Measurements from ENCODE around the gene SPNS3.

The SPNS3 gene

DNA sequence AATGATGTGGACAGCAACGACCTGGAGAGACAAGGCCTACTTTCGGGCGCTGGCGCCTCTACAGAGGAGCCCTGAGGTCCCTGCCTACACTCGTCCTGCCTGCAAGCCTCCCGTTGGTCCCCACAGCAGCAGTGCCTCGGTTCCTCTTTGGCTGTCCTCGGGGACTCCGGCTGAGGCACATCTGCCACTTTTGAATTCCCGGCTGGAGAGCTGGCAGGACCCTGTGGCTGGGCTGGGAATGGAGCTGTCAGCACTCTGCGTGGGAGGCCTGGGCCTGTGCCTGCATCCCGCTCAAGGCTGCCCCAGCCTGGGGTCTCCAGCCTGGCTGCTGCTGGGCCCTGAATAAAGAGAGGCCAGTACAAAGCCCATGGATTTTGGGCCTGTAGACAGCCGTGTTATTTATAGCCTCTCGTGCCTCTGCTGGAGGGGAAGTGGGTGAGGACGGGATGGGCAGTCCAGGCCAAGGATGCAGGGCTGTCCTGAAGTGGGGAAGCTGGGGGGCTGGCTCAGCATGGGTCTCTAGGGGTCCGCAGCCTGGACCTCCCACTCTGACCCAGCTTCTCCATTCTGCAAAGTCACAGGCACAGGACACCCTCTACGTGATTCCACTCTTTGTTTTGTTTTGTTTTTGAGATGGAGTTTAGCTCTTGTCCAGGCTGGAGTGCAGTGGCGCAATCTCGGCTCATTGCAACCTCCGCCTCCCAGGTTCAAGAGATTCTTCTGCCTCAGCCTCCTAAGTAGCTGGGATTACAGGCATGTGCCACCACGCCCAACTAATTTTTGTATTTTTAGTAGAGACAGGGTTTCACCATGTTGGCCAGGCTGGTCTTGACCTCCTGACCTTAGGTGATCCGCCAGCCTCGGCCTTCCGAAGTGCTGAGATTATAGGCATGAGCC lies 54.3 kb downstream of the SPNS3 start:
- H3K4me3 ChIP-seq (ENCODE audit: low read length in 2 of 2), result no peak overlapping the region
- H3K27me3 ChIP-seq (ENCODE audit: control insufficient read depth in 2 of 2, insufficient read depth in 2 of 2, low read length in 2 of 2), result no peaks in the 10 kb centered on the region
- no peaks in the 10 kb centered on the region for H3K9me3 ChIP-seq (ENCODE audit: control insufficient read depth in 2 of 2, low read length in 2 of 2)
- H3K27ac ChIP-seq (ENCODE audit: low read depth in 2 of 2, low read length in 2 of 2), result no peak overlapping the region
- H3K36me3 ChIP-seq (ENCODE audit: control insufficient read depth in 2 of 2, insufficient read depth in 2 of 2, low read length in 2 of 2), result no peaks in the 10 kb centered on the region
- peaks cover 13 to 19% of the 10 kb centered on the region in 2 donors for H3K4me1 ChIP-seq (ENCODE audit: control insufficient read depth in 2 of 2, insufficient read depth in 2 of 2, low read length in 2 of 2)
- H3K9ac ChIP-seq (ENCODE audit: low read depth in 1 of 2, low read length in 2 of 2), result no peak overlapping the region

DNA sequence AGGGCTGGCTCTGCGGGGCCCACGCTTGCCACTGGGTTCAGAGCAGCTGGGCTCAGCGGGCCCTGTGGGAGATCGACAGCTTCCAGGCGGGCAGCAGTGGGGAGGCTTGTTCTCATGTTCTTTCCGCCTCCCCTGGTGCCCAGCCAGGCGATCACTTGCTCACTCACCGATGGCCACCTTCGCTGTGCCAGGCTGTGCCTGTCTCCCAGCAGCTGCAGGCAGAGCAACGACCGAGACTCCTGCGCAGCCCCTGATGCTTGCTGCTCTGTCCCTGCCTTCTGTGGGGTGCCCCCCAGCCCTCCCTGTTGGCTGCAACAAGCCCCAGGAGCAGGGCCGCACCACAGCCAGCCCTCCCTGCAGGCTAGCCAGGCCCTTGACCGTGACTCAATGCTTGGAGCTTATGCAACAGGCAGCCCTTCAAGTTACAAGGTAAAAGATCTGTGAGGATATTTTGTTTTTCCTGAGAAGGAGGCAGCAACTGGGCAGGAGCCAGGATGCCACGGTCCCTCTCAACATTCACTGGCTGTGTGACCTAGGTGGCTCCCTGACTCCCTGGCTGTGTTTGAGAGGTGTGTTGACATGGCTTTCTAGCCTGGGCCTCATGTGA lies 55.4 kb downstream of the SPNS3 start:
- H3K4me3 ChIP-seq (ENCODE audit: low read length in 2 of 2), result no peak overlapping the region
- no peak overlapping the region for H3K9ac ChIP-seq (ENCODE audit: low read depth in 1 of 2, low read length in 2 of 2)
- H3K9me3 ChIP-seq (ENCODE audit: control insufficient read depth in 2 of 2, low read length in 2 of 2), result no peaks in the 10 kb centered on the region
- H3K4me1 ChIP-seq (ENCODE audit: control insufficient read depth in 2 of 2, insufficient read depth in 2 of 2, low read length in 2 of 2), result peaks cover 8 to 14% of the 10 kb centered on the region in 2 donors
- no peak overlapping the region for H3K27ac ChIP-seq (ENCODE audit: low read depth in 2 of 2, low read length in 2 of 2)
- no peaks in the 10 kb centered on the region for H3K27me3 ChIP-seq (ENCODE audit: control insufficient read depth in 2 of 2, insufficient read depth in 2 of 2, low read length in 2 of 2)
- H3K36me3 ChIP-seq (ENCODE audit: control insufficient read depth in 2 of 2, insufficient read depth in 2 of 2, low read length in 2 of 2), result no peaks in the 10 kb centered on the region

DNA sequence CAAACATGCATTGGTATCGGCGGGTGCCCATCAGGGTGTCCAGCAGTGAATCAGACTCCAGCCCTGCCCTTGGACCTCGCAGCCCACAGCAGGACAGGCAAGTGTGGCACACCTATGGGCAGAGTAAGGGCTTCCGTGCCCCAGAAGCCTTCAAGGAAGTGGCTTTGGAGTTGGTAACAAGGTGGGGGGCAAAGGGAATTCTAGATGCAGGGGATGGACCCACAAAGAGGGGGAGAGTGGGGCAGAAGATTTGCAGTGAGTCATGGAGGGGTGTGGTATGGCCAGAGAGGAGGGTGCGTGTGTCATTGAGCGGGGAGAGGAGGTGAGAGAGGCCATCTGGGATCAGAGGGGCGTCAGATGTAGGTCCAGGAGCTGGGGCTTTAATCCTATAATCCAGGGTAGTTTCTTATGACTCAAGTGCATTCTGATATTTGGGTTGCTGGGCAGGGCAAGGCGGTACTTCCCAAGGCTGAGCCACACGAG lies 56.4 kb downstream of the SPNS3 start:
- H3K27me3 ChIP-seq (ENCODE audit: control insufficient read depth in 2 of 2, insufficient read depth in 2 of 2, low read length in 2 of 2), result no peaks in the 10 kb centered on the region
- H3K9me3 ChIP-seq (ENCODE audit: control insufficient read depth in 2 of 2, low read length in 2 of 2), result no peaks in the 10 kb centered on the region
- H3K9ac ChIP-seq (ENCODE audit: low read depth in 1 of 2, low read length in 2 of 2), result no peak overlapping the region
- peaks cover 8 to 13% of the 10 kb centered on the region in 2 donors for H3K4me1 ChIP-seq (ENCODE audit: control insufficient read depth in 2 of 2, insufficient read depth in 2 of 2, low read length in 2 of 2)
- H3K36me3 ChIP-seq (ENCODE audit: control insufficient read depth in 2 of 2, insufficient read depth in 2 of 2, low read length in 2 of 2), result no peaks in the 10 kb centered on the region
- no peak overlapping the region for H3K27ac ChIP-seq (ENCODE audit: low read depth in 2 of 2, low read length in 2 of 2)
- H3K4me3 ChIP-seq (ENCODE audit: low read length in 2 of 2), result no peak overlapping the region

DNA sequence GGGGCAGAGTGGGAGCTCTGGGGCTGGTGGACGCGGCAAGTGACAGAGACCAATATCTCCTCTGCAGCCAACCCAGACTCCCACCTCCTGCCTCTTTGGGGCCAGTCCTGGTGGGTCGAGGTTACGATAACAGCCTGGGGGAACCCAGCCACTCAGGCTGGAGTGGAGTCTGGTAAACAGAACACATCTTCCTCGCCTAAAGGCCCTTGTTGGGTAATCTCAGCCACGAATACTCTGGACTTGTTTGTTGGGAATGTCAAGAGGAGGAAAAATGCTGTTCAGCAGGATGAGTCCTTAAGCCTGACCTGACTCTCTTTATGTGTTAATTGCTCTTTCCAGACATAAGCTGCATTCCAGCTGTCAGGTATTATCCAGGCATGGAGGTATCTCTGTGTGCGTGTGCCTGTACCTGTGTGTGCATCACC lies 56.9 kb downstream of the SPNS3 start:
- H3K36me3 ChIP-seq (ENCODE audit: control insufficient read depth in 2 of 2, insufficient read depth in 2 of 2, low read length in 2 of 2), result no peaks in the 10 kb centered on the region
- no peak overlapping the region for H3K27ac ChIP-seq (ENCODE audit: low read depth in 2 of 2, low read length in 2 of 2)

DNA sequence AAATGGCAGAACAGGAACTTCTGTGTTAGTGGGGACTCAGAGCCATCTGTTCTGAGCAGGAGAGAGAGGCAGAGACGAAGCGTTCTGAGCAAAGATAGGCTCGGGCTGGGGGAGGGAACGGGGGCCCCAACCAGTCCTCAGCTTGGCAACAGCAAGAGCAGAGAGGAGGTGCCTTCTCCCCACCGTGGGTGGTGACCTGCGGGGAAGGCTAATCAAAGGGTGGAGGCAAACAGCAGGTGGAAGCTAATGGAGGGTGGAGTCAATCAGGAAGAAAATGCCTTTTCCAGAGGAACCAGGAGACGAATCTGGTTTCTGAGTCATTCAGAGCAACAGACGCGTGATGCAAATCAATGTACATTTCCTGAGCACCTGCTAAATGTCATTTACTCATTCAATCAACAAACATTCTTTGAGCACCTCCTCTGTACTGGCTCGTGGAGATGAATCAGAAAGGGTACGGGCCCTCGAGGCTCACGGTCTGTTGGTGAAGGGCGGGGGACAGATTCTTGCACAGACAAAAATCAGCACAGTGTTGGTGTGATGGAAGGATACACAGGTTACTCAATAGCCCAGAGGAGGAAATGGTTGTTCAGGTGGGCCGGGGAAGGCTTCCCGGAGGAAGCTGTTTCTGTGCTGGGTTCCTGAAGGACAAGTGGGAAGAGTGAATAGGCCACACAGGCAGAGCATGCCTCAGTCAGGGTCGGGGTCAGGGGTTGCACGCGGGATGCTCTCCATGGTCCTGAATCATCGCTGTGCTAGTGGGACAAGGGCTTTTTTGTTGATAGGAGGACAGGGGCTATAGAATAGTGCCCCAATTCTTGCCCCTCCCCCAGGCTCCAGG lies 59.2 kb downstream of the SPNS3 start:
- Histone ChIP-seq H3K27me3 (ENCODE audit: control insufficient read depth in 2 of 2, insufficient read depth in 2 of 2, low read length in 2 of 2) (no peaks in the 10 kb centered on the region), H3K9me3 (ENCODE audit: control insufficient read depth in 2 of 2, low read length in 2 of 2) (no peaks in the 10 kb centered on the region), H3K4me3 (ENCODE audit: low read length in 2 of 2) (no peak overlapping the region), H3K9ac (ENCODE audit: low read depth in 1 of 2, low read length in 2 of 2) (peak overlapping the region; percentile 13 to 32), H3K36me3 (ENCODE audit: control insufficient read depth in 2 of 2, insufficient read depth in 2 of 2, low read length in 2 of 2) (no peaks in the 10 kb centered on the region), H3K4me1 (ENCODE audit: control insufficient read depth in 2 of 2, insufficient read depth in 2 of 2, low read length in 2 of 2) (peaks cover 8 to 13% of the 10 kb centered on the region in 2 donors), H3K27ac (ENCODE audit: low read depth in 2 of 2, low read length in 2 of 2) (peak overlapping the region; percentile 61 to 64)

More for the DNA sequence above, 56.9 kb downstream of the SPNS3 start:
- Histone ChIP-seq H3K27me3 (ENCODE audit: control insufficient read depth in 2 of 2, insufficient read depth in 2 of 2, low read length in 2 of 2) (no peaks in the 10 kb centered on the region), H3K9ac (ENCODE audit: low read depth in 1 of 2, low read length in 2 of 2) (no peak overlapping the region), H3K4me1 (ENCODE audit: control insufficient read depth in 2 of 2, insufficient read depth in 2 of 2, low read length in 2 of 2) (peaks cover 8 to 13% of the 10 kb centered on the region in 2 donors), H3K9me3 (ENCODE audit: control insufficient read depth in 2 of 2, low read length in 2 of 2) (no peaks in the 10 kb centered on the region), H3K4me3 (ENCODE audit: low read length in 2 of 2) (no peak overlapping the region)

DNA sequence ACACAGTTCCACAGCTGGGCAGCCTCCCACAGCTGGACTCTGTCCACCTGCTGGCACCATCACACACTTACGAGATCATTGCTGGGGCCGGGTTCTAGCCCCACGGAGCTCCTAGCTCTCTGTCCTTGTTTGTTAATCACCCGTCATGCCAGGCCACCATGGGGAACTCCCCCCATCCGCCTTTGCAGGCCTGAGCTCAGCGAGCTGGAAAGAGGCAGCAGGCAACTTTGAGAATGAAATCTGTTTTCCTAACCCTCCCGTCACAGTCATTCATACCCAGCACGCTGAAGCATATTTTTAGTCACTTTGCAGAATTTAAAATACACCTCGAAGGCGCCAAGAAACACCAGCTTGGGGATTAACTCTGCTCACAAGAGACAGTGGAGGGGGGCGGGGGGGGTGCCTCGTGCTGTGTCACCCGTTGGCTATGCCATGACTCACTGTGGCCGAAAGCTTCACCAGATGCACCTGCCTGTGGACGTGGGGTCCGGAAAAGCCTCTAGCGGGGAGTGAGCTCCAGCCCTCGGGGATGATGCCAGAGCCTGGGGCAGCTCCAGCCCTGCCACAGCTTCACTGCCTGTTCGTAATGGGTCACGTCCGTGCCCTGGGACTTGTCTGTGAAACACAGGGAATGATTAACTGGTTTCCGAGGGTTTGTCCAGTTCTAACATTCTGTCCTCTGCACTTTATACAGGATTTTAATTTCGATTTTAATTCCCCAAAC lies 63.5 kb downstream of the SPNS3 start:
- Histone ChIP-seq H3K36me3 (ENCODE audit: control insufficient read depth in 2 of 2, insufficient read depth in 2 of 2, low read length in 2 of 2) (no peaks in the 10 kb centered on the region), H3K4me3 (ENCODE audit: low read length in 2 of 2) (no peak overlapping the region), H3K27ac (ENCODE audit: low read depth in 2 of 2, low read length in 2 of 2) (no peak overlapping the region), H3K27me3 (ENCODE audit: control insufficient read depth in 2 of 2, insufficient read depth in 2 of 2, low read length in 2 of 2) (peaks cover 9 to 16% of the 10 kb centered on the region in 2 donors), H3K9ac (ENCODE audit: low read depth in 1 of 2, low read length in 2 of 2) (no peak overlapping the region), H3K4me1 (ENCODE audit: control insufficient read depth in 2 of 2, insufficient read depth in 2 of 2, low read length in 2 of 2) (peaks cover 20 to 32% of the 10 kb centered on the region in 2 donors), H3K9me3 (ENCODE audit: control insufficient read depth in 2 of 2, low read length in 2 of 2) (no peaks in the 10 kb centered on the region)

DNA sequence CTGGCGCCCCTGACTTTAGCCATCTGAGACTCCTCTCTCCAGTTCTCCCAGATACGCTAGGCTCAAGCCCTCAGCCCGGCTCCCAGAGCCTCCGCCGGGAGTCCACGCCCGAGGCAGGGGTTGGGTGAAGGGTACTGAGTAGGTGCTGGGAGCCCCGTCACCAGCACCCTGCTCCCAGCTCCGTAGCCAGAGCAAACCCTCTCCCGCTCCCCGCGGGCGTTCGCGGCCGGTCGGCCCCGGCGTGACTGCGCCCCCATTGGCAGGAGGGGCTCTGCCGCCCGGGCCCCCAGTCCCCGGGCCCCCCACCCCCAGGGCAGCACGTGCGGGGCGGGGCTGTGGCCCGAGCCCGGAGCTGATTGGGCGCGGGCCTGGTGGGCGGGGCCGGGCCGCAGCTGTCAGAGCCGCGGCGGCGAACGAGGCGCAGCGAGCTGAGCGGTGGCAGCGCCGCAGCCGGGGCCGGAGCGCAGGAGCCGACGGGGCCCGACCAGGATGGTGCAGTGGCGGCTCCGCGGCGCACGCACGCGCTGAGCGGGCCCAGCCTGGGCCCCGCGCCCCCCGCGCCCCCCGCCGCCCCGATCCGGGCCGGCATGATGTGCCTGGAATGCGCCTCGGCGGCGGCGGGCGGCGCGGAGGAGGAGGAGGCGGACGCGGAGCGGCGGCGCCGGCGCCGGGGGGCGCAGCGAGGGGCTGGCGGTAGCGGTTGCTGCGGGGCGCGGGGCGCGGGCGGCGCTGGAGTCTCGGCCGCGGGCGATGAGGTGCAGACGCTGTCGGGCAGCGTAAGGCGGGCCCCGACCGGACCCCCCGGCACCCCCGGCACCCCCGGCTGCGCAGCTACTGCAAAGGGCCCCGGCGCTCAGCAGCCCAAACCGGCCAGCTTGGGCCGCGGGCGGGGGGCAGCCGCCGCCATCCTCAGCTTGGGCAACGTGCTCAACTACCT lies 65.0 kb downstream of the SPNS3 start, which contains the start of gene SPNS2:
Gene SPNS2 (plus strand): TSS at position 421 of the 937 bp plus-strand sequence. CDS start 167 bp downstream, at position 588.
- H3K9ac ChIP-seq (ENCODE audit: low read depth in 1 of 2, low read length in 2 of 2), result peak within 1 kb of the TSS in 1 of 2 donors; percentile 12
- H3K27me3 ChIP-seq (ENCODE audit: control insufficient read depth in 2 of 2, insufficient read depth in 2 of 2, low read length in 2 of 2), result peaks cover 9 to 19% of the 10 kb centered on the region in 2 donors
- peak within 1 kb of the TSS in 1 of 2 donors; percentile 38 for H3K27ac ChIP-seq (ENCODE audit: low read depth in 2 of 2, low read length in 2 of 2)
- H3K36me3 ChIP-seq (ENCODE audit: control insufficient read depth in 2 of 2, insufficient read depth in 2 of 2, low read length in 2 of 2), result no peaks in the 10 kb centered on the region
- peak within 1 kb of the TSS; percentile 63 to 66 for H3K4me3 ChIP-seq (ENCODE audit: low read length in 2 of 2)
- H3K4me1 ChIP-seq (ENCODE audit: control insufficient read depth in 2 of 2, insufficient read depth in 2 of 2, low read length in 2 of 2), result peaks cover 11 to 18% of the 10 kb centered on the region in 2 donors
- H3K9me3 ChIP-seq (ENCODE audit: control insufficient read depth in 2 of 2, low read length in 2 of 2), result no peaks in the 10 kb centered on the region

DNA sequence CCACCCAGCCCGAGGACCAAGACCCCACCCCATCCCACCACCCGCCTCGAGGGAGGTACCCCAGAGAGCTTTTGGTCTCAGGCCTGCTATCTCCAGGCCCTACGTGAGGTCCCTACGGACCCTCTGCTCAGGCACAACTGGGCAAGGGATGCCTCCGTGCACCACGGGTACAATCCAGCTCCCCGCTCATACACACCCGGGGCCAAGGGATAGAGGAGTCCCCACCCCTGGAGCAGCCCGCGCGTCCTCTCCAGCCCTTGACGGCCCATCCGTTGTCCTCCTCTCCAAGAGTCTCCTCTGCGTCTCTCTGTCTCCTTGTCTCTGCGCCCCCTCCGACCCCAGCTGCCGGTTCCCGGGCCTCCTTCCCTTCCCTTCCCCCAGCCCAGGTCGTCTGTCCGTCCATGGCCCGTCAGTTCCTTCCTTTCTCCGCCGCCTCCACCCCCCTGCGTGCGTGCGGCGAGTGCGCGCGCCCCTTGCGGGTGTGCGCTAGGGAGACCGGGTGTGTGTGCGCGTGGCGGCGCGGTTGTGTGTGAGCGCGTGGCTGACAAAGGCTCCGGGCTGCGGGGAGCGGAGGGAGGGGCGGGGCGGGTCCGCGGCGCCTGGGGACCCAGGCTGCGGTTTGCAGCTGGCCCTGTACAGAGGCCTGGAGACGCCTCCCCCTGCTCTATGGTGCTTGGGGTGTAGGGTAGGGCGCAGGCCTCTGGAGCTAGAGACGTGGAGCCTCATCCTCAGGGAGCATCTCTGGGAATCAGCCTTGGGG lies 65.9 kb downstream of the SPNS3 start:
- Histone ChIP-seq H3K27ac (ENCODE audit: low read depth in 2 of 2, low read length in 2 of 2) (peak overlapping the region in 1 of 2 donors; percentile 38), H3K4me3 (ENCODE audit: low read length in 2 of 2) (peak overlapping the region; percentile 63 to 66), H3K4me1 (ENCODE audit: control insufficient read depth in 2 of 2, insufficient read depth in 2 of 2, low read length in 2 of 2) (peaks cover 11 to 18% of the 10 kb centered on the region in 2 donors)

More for the DNA sequence above, 65.9 kb downstream of the SPNS3 start:
- Histone ChIP-seq H3K9ac (ENCODE audit: low read depth in 1 of 2, low read length in 2 of 2) (peak overlapping the region in 1 of 2 donors; percentile 12), H3K9me3 (ENCODE audit: control insufficient read depth in 2 of 2, low read length in 2 of 2) (no peaks in the 10 kb centered on the region), H3K27me3 (ENCODE audit: control insufficient read depth in 2 of 2, insufficient read depth in 2 of 2, low read length in 2 of 2) (peaks cover 9 to 19% of the 10 kb centered on the region in 2 donors), H3K36me3 (ENCODE audit: control insufficient read depth in 2 of 2, insufficient read depth in 2 of 2, low read length in 2 of 2) (no peaks in the 10 kb centered on the region)

Measured in mucosa of rectum (tissue), 2 donors.